Left lung (tissue), 10 donors: Measurements from ENCODE around the gene KLHL3. TPM values are rescaled to one million over a fixed set of nuclear protein-coding genes. Genes with fewer than 3 reads are reported as not detected.
A peak's percentile ranks its signal among the peaks of the same experiment; 100 is the strongest.

Experiments used
- ATAC-seq: fragments of 200-7000 bp; cut with Tn5 transposase; one replicate; pipeline ENCODE4 v1.9.1; 2020; ENCODE audit warnings: moderate library complexity
- DNase-seq, 4 donors: peaks; one replicate each; pipeline ENCODE4 v3.0.0-alpha.2; 2013 to 2020
- H3K27ac ChIP-seq, 2 donors: fragments of 200-600 bp; sonication (generic) in 1 of 2; one replicate each; pipeline versions ENCODE4 v1.5.0 to v1.8.0; 2020 to 2021
- H3K27me3 ChIP-seq, 2 donors: fragments of 200-600 bp; sonication (generic) in 1 of 2; one replicate each; pipeline versions ENCODE4 v1.5.0 to v1.8.0; 2020 to 2021
- H3K36me3 ChIP-seq, 2 donors: fragments of 200-600 bp; sonication (generic) in 1 of 2; one replicate each; pipeline versions ENCODE4 v1.5.0 to v1.8.0; 2020 to 2021
- H3K4me1 ChIP-seq, 2 donors: fragments of 200-600 bp; one replicate each; pipeline ENCODE4 v1.8.0; 2021
- H3K4me3 ChIP-seq, 2 donors: fragments of 200-600 bp; sonication (generic) in 1 of 2; one replicate each; pipeline versions ENCODE4 v1.5.0 to v1.8.0; 2020 to 2021; ENCODE audit warnings: mild to moderate bottlenecking in 1 of 2
- H3K9me3 ChIP-seq, 2 donors: fragments of 200-600 bp; sonication (generic) in 1 of 2; one replicate each; pipeline versions ENCODE4 v1.5.0 to v1.8.0; 2020 to 2021
- CTCF ChIP-seq, 2 donors: fragments of 200-600 bp; sonication (generic) in 1 of 2; IDR thresholded peaks; one replicate each; pipeline versions ENCODE4 v1.5.0 to v1.8.0; 2021; ENCODE audit warnings: antibody characterized with exemption in 2 of 2
- intact Hi-C, 2 donors: fragments of 100-400 bp; cut with DNase I; formaldehyde crosslinking; loops; one replicate each; pipeline versions ENCODE4 v1.11.2 to v1.14.2; 2022
- polyA plus RNA-seq, 6 donors: library from polyadenylated mRNA; unstranded; fragments of 120-200 nt; gene quantifications; one replicate each; pipeline ENCODE4 v1.2.1, GENCODE V29; 2013; ENCODE audit not compliant: insufficient read length in 6 of 6
- total RNA-seq, 2 donors: library from RNA; stranded (reverse); fragmentation: NEBNext Ultra II Directional; extraction: Animal tissue kit (Norgen Biotek cat#: 25700); gene quantifications; one replicate each; pipeline ENCODE4 v1.2.1, GENCODE V29; 2021
- donor health status: DM: no; HTN: yes; CAD: no.
- donor health status: DM: no; HTN: no; CAD: no.

Gene KLHL3
- total and polyA plus RNA-seq, 8 donors: 5.4 to 35.7 (median 29.7) TPM

- Histone ChIP-seq H3K36me3 (no peaks in the 10 kb centered on the region), H3K4me3 (peak overlapping the region; percentile 74), H3K9me3 (no peaks in the 10 kb centered on the region), H3K27ac (peak overlapping the region; percentile 99), H3K27me3 (no peaks in the 10 kb centered on the region), H3K4me1 (peaks cover 4 to 39% of the 10 kb centered on the region in 2 donors)
- intact Hi-C loops: no loop called here
- no peak for TF ChIP-seq CTCF (IDR thresholded peaks at IDR 0.05)
- DNase-seq: peak; percentile 16 to 92 (median 47)
- ATAC-seq: peak; percentile 1
These were observed 17.2 kb upstream of the KLHL3 start for GRCh38 chr5:137752905-137753690.

GRCh38 chr5:137751869-137752491 lies 16.1 kb upstream of the KLHL3 start:
- ATAC-seq: no peak
- H3K4me3 ChIP-seq: peak overlapping the region; percentile 74
- peak; percentile 55 to 62 for TF ChIP-seq CTCF (IDR thresholded peaks at IDR 0.05)
- DNase-seq: peak in 2 of 4 donors; percentile 65 to 77
- H3K9me3 ChIP-seq: no peaks in the 10 kb centered on the region
- no peaks in the 10 kb centered on the region for H3K36me3 ChIP-seq
- intact Hi-C loops: no loop called here
- peaks cover 4 to 39% of the 10 kb centered on the region in 2 donors for H3K4me1 ChIP-seq
- peak overlapping the region; percentile 99 for H3K27ac ChIP-seq
- no peaks in the 10 kb centered on the region for H3K27me3 ChIP-seq

- TF ChIP-seq CTCF (IDR thresholded peaks at IDR 0.05): no peak
- no peaks in the 10 kb centered on the region for H3K27me3 ChIP-seq
- intact Hi-C loops: no loop called here
- no peak overlapping the region for H3K27ac ChIP-seq
- H3K4me1 ChIP-seq: peaks cover 4 to 38% of the 10 kb centered on the region in 2 donors
- H3K36me3 ChIP-seq: no peaks in the 10 kb centered on the region
- no peak overlapping the region for H3K4me3 ChIP-seq
- no peak for DNase-seq
- ATAC-seq: no peak
- H3K9me3 ChIP-seq: no peaks in the 10 kb centered on the region
These were observed 14.5 kb upstream of the KLHL3 start for GRCh38 chr5:137750436-137750835.

- Histone ChIP-seq H3K27me3 (no peaks in the 10 kb centered on the region), H3K4me3 (no peak overlapping the region), H3K4me1 (peaks cover 4 to 34% of the 10 kb centered on the region in 2 donors), H3K36me3 (no peaks in the 10 kb centered on the region), H3K27ac (no peak overlapping the region), H3K9me3 (no peaks in the 10 kb centered on the region)
- ATAC-seq: no peak
- no peak for TF ChIP-seq CTCF (IDR thresholded peaks at IDR 0.05)
- intact Hi-C loops: no loop called here
- DNase-seq: no peak
These were observed 12.0 kb upstream of the KLHL3 start for GRCh38 chr5:137747848-137748247.

GRCh38 chr5:137743031-137743640 lies 7.2 kb upstream of the KLHL3 start:
- TF ChIP-seq CTCF (IDR thresholded peaks at IDR 0.05): peak; percentile 43 to 55
- Histone ChIP-seq H3K27ac (no peak overlapping the region), H3K36me3 (no peaks in the 10 kb centered on the region), H3K4me3 (no peak overlapping the region), H3K27me3 (no peaks in the 10 kb centered on the region), H3K4me1 (peaks cover 0 to 4% of the 10 kb centered on the region in 2 donors), H3K9me3 (no peaks in the 10 kb centered on the region)
- ATAC-seq (peak; percentile 95), DNase-seq (peak in 2 of 4 donors; percentile 59 to 87)
- intact Hi-C loops: no loop called here
